ENCODE data around the gene JAG2.

The JAG2 gene

GRCh38 chr14:105153331-105153731 lies 15.2 kb downstream of the JAG2 start:
- Histone ChIP-seq H3K27ac (replicated peaks) (no peak overlapping the region), H3K4me3 (replicated peaks; ENCODE audit: insufficient read depth, low read length) (no peak overlapping the region), H3K27me3 (ENCODE audit: insufficient read depth, poor library complexity, severe bottlenecking) (peaks cover 26% of the 10 kb centered on the region)
- no peak for DNase-seq (ENCODE audit: low read depth in 1 of 2, low spot score in 1 of 2)
- TF ChIP-seq REST (IDR thresholded peaks at IDR 0.05; ENCODE audit: insufficient replicate concordance, low read depth) (no peak), CTCF (IDR thresholded peaks at IDR 0.05; ENCODE audit: insufficient read depth, low read length) (no peak), POLR2AphosphoS5 (IDR thresholded peaks at IDR 0.05; ENCODE audit: low read depth) (no peak), SPI1 (IDR thresholded peaks at IDR 0.05; ENCODE audit: borderline replicate concordance, low read depth) (no peak), GABPA (IDR thresholded peaks at IDR 0.05; ENCODE audit: low read depth) (no peak)

- H3K4me3 ChIP-seq (replicated peaks; ENCODE audit: insufficient read depth, low read length) = no peak overlapping the region
- DNase-seq (ENCODE audit: low read depth in 1 of 2, low spot score in 1 of 2) = no peak
- TF ChIP-seq CTCF (IDR thresholded peaks at IDR 0.05; ENCODE audit: insufficient read depth, low read length) = no peak
- no peak for TF ChIP-seq REST (IDR thresholded peaks at IDR 0.05; ENCODE audit: insufficient replicate concordance, low read depth)
- TF ChIP-seq GABPA (IDR thresholded peaks at IDR 0.05; ENCODE audit: low read depth) = no peak
- TF ChIP-seq POLR2AphosphoS5 (IDR thresholded peaks at IDR 0.05; ENCODE audit: low read depth) = no peak
- TF ChIP-seq SPI1 (IDR thresholded peaks at IDR 0.05; ENCODE audit: borderline replicate concordance, low read depth) = no peak
- no peak overlapping the region for H3K27ac ChIP-seq (replicated peaks)
- H3K27me3 ChIP-seq (ENCODE audit: insufficient read depth, poor library complexity, severe bottlenecking) = peaks cover 26% of the 10 kb centered on the region
These were observed 15.8 kb downstream of the JAG2 start for GRCh38 chr14:105152794-105153241.

- no peak overlapping the region for H3K27ac ChIP-seq (replicated peaks)
- TF ChIP-seq SPI1 (IDR thresholded peaks at IDR 0.05; ENCODE audit: borderline replicate concordance, low read depth) = no peak
- no peak for TF ChIP-seq GABPA (IDR thresholded peaks at IDR 0.05; ENCODE audit: low read depth)
- TF ChIP-seq CTCF (IDR thresholded peaks at IDR 0.05; ENCODE audit: insufficient read depth, low read length) = no peak
- TF ChIP-seq POLR2AphosphoS5 (IDR thresholded peaks at IDR 0.05; ENCODE audit: low read depth) = no peak
- no peak for TF ChIP-seq REST (IDR thresholded peaks at IDR 0.05; ENCODE audit: insufficient replicate concordance, low read depth)
- DNase-seq (ENCODE audit: low read depth in 1 of 2, low spot score in 1 of 2) = no peak
- peaks cover 26% of the 10 kb centered on the region for H3K27me3 ChIP-seq (ENCODE audit: insufficient read depth, poor library complexity, severe bottlenecking)
- no peak overlapping the region for H3K4me3 ChIP-seq (replicated peaks; ENCODE audit: insufficient read depth, low read length)
These were observed 16.5 kb downstream of the JAG2 start for GRCh38 chr14:105151838-105152793.

All from HL-60 (cell line).